Activated T-helper 2 cell treated with anti-CD3 and anti-CD28 coated beads, Interferon-gamma antibody, Interleukin-2, Interleukin-4, amounts not matched to agents 10 μg/mL and 5 μg/mL and 100 μg/mL, durations not matched to agents 14 hours and 24 hours and 36 hours (primary cell): Measurements from ENCODE around the gene OTULINL. TPM values are rescaled to one million over a fixed set of nuclear protein-coding genes. Genes with fewer than 3 reads are reported as not detected.

Experiments
- total RNA-seq: library from RNA; stranded (reverse); gene quantifications from 2 replicates; pipeline ENCODE4 v1.2.3, GENCODE V29; 2022

The OTULINL gene
- total RNA-seq, 1 donor from 2014 or later, result 20.9 TPM

Other genes starting within 250 kb of the OTULINL start
- gene OTULIN, start 82.9 kb downstream of the OTULINL start, total RNA-seq, result 59.4 and 62.1 TPM in 2 replicates